HepG2 (cell line): ENCODE results near the gene POU2AF2. TPM values are rescaled to one million over a fixed set of nuclear protein-coding genes. Genes with fewer than 3 reads are reported as not detected.

ENCODE experiments used
- CERS6 ChIP-seq: sonication (generic); formaldehyde crosslinking; IDR thresholded peaks from 2 replicates; pipeline ENCODE4 v1.5.0; 2020; ENCODE audit warnings: missing genetic modification reagents
- CHCHD3 ChIP-seq: sonication (generic); formaldehyde crosslinking; IDR thresholded peaks from 2 replicates; pipeline ENCODE4 v1.8.0; 2022; ENCODE audit warnings: mild to moderate bottlenecking, missing genetic modification reagents, moderate library complexity
- CREB1 ChIP-seq, 2 experiments: fragments of 450-650 bp in 1 of 2; IDR thresholded peaks; 2 replicates each; pipeline ENCODE4 v1.6.1; 2016 to 2017; ENCODE audit warnings: control low read depth in 1 of 2, mild to moderate bottlenecking in 1 of 2, missing compliant biosample characterization in 1 of 2, missing genetic modification characterization in 1 of 2
- FOXA3 ChIP-seq: IDR thresholded peaks from 2 replicates; pipeline ENCODE4 v1.6.1; 2016; ENCODE audit warnings: missing genetic modification reagents, missing compliant biosample characterization
- FOXJ3 ChIP-seq: sonication (generic); formaldehyde crosslinking; IDR thresholded peaks from 2 replicates; pipeline ENCODE4 v1.4.0; 2020; ENCODE audit warnings: missing genetic modification reagents, mild to moderate bottlenecking, borderline replicate concordance
- GATA4 ChIP-seq: sonication (generic); IDR thresholded peaks from 2 replicates; pipeline ENCODE4 v1.6.1; 2016; ENCODE audit warnings: antibody characterized with exemption, low read depth, borderline replicate concordance
- HIVEP1 ChIP-seq: sonication (generic); formaldehyde crosslinking; IDR thresholded peaks from 2 replicates; pipeline ENCODE4 v1.4.0; 2020; ENCODE audit warnings: mild to moderate bottlenecking, missing genetic modification reagents
- MAFK ChIP-seq, 2 experiments: IDR thresholded peaks in 1 of 2; conservative IDR thresholded peaks in 1 of 2; 2 replicates each; pipeline ENCODE4 v1.6.1; 2011; ENCODE audit warnings: improper control_type of control experiment in 2 of 2, low read length in 2 of 2
- PATZ1 ChIP-seq: sonication (generic); formaldehyde crosslinking; IDR thresholded peaks from 2 replicates; pipeline ENCODE4 v1.4.0; 2020; ENCODE audit warnings: missing genetic modification reagents
- POGK ChIP-seq: sonication (generic); formaldehyde crosslinking; conservative IDR thresholded peaks from 2 replicates; pipeline ENCODE4 v1.8.0; 2022; ENCODE audit warnings: mild to moderate bottlenecking, moderate library complexity, missing genetic modification reagents
- PTBP1 ChIP-seq: fragments of 200-400 bp; formaldehyde crosslinking; IDR thresholded peaks from 2 replicates; pipeline ENCODE4 v1.6.1; 2018; ENCODE audit warnings: low read length, low read depth; ENCODE audit not compliant: poor library complexity, severe bottlenecking
- SALL1 ChIP-seq: sonication (generic); formaldehyde crosslinking; IDR thresholded peaks from 2 replicates; pipeline ENCODE4 v1.8.0; 2022; ENCODE audit warnings: mild to moderate bottlenecking, missing genetic modification reagents
- ZBTB7A ChIP-seq: sonication (generic); formaldehyde crosslinking; IDR thresholded peaks from 2 replicates; pipeline ENCODE4 v1.8.0; 2022; ENCODE audit warnings: mild to moderate bottlenecking, missing genetic modification reagents
- ZNF234 ChIP-seq: sonication (generic); formaldehyde crosslinking; conservative IDR thresholded peaks from 2 replicates; pipeline ENCODE4 v1.5.1; 2020; ENCODE audit warnings: mild to moderate bottlenecking, missing genetic modification reagents
- ZNF34 ChIP-seq: sonication (generic); formaldehyde crosslinking; IDR thresholded peaks from 2 replicates; pipeline ENCODE4 v1.4.0; 2020; ENCODE audit warnings: mild to moderate bottlenecking, missing genetic modification reagents, borderline replicate concordance
- ZNF512 ChIP-seq: sonication (generic); formaldehyde crosslinking; IDR thresholded peaks from 2 replicates; pipeline ENCODE4 v1.4.0; 2020; ENCODE audit warnings: mild to moderate bottlenecking, missing genetic modification reagents
- ZNF616 ChIP-seq: sonication (generic); formaldehyde crosslinking; IDR thresholded peaks from 2 replicates; pipeline ENCODE4 v1.5.0; 2020; ENCODE audit warnings: low read depth, mild to moderate bottlenecking, missing genetic modification reagents
- ZNF639 ChIP-seq: conservative IDR thresholded peaks from 2 replicates; pipeline ENCODE4 v1.6.1; 2018; ENCODE audit warnings: missing genetic modification reagents
- ZNF788 ChIP-seq: sonication (generic); formaldehyde crosslinking; IDR thresholded peaks from 2 replicates; pipeline ENCODE4 v1.5.0; 2020; ENCODE audit warnings: mild to moderate bottlenecking, missing genetic modification reagents, borderline replicate concordance
- polyA plus RNA-seq, 8 experiments: library from polyadenylated mRNA; depleted of rRNA in 3 of 8; stranded (reverse) in 7 of 8; unstranded in 1 of 8; fragments of >200 nt; fragmentation: Illumina TruSeq in 4 of 8; extraction: Trizol in 4 of 8; gene quantifications; 2 replicates each; pipeline versions ENCODE4 v1.2.1 to v1.2.3, GENCODE V29; 2011 to 2016; ENCODE audit warnings: low read depth in 4 of 8, missing spikeins in 1 of 8, mixed read lengths in 1 of 8; ENCODE audit not compliant: insufficient read depth in 1 of 8
- total RNA-seq, 5 experiments: library from RNA; depleted of rRNA; stranded (reverse); fragments of >200 nt; fragmentation: Illumina TruSeq; extraction: Trizol; gene quantifications; 2 replicates each; pipeline ENCODE4 v1.2.3, GENCODE V29; 2016; ENCODE audit warnings: low read depth in 1 of 5

POU2AF2 gene
- total and polyA plus RNA-seq, 2 of the 13 experiments (the other 11 are each of a cell fraction or from before 2014, with no cell fraction given) = 0.11 TPM; not detected in 1

- TF ChIP-seq CERS6 (CRISPR knock-in tag) = no peak
- no peak for TF ChIP-seq CHCHD3
- peak; percentile 50; the same call in 1 of the 2 replicates for TF ChIP-seq ZNF616 (CRISPR knock-in tag)
- peak; percentile 92 for TF ChIP-seq GATA4
- peak; percentile 9; the same call in 1 of the 2 replicates for TF ChIP-seq ZNF639
- TF ChIP-seq PTBP1 = no peak
- no peak for TF ChIP-seq MAFK (conservative IDR thresholded peaks at IDR 0.05 in 1 of 2, IDR thresholded peaks at IDR 0.05 in 1 of 2; ENCODE audit: low read length in 2 of 2)
- TF ChIP-seq ZBTB7A = no peak; the same call in 1 of the 2 replicates
- no peak for TF ChIP-seq CREB1 (IDR thresholded peaks at IDR 0.05)
- peak; percentile 54; the same call in 1 of the 2 replicates for TF ChIP-seq CREB1 (CRISPR knock-in tag; IDR thresholded peaks at IDR 0.05)
- no peak for TF ChIP-seq ZNF234
- TF ChIP-seq ZNF512 (CRISPR knock-in tag) = no peak
- TF ChIP-seq ZNF34 (CRISPR knock-in tag) = no peak; the same call in 1 of the 2 replicates
- TF ChIP-seq HIVEP1 = peak; percentile 48; the same call in 1 of the 2 replicates
- peak; percentile 94 for TF ChIP-seq SALL1 (CRISPR knock-in tag)
- peak; percentile 73; the same call in 1 of the 2 replicates for TF ChIP-seq ZNF788
- TF ChIP-seq FOXJ3 = 0 out of 2 replicates have a peak, but pooled peaks have one; percentile 40
- peak; percentile 97 for TF ChIP-seq FOXA3
- TF ChIP-seq POGK = 0 out of 2 replicates have a peak, but pooled peaks have one; percentile 16
- TF ChIP-seq PATZ1 (CRISPR knock-in tag) = peak; percentile 69
Measured at GRCh38 chr11:111334532-111335502, 89.3 kb downstream of the POU2AF2 start (continued).
